Measurements from ENCODE around the gene FTO. TPM values are rescaled to one million over a fixed set of nuclear protein-coding genes. Genes with fewer than 3 reads are reported as not detected.

FTO gene
- total and polyA plus RNA-seq, 2 of the 8 experiments (the other 6 are each of a cell fraction or from before 2014, with no cell fraction given): 34.5 to 59.8 TPM

GRCh38 chr16:54075446-54075845, 371.5 kb downstream of the FTO start (continued):
- TF ChIP-seq JUND (IDR thresholded peaks at IDR 0.05; ENCODE audit: low read length): no peak

Measured in H1 (cell line).